ENCODE measurements around the gene PFKM. TPM values are rescaled to one million over a fixed set of nuclear protein-coding genes. Genes with fewer than 3 reads are reported as not detected.
"Not testable (repeated sequence)": the region's sequence is repeated elsewhere in the genome, so short reads cannot be mapped to it uniquely, and the experiment has no call there.

The PFKM gene
- total RNA-seq, 1 donor from 2014 or later, result 60.9 TPM

GRCh38 chr12:48142818-48143674 lies 23.9 kb downstream of the PFKM start:
- peaks cover 3% of the 10 kb centered on the region for H3K4me1 Mint-ChIP-seq (ENCODE audit: low read depth)

GRCh38 chr12:48143898-48144297 lies 24.7 kb downstream of the PFKM start:
- H3K9me3 Mint-ChIP-seq (ENCODE audit: low read depth), result no peaks in the 10 kb centered on the region
- H3K36me3 Mint-ChIP-seq (ENCODE audit: low read depth), result peaks cover 40% of the 10 kb centered on the region
- no peak overlapping the region for H3K4me3 Mint-ChIP-seq (ENCODE audit: unreplicated experiment)
- no peak for TF ChIP-seq CTCF (IDR thresholded peaks at IDR 0.05)
- H3K27ac Mint-ChIP-seq (ENCODE audit: unreplicated experiment), result no peak overlapping the region
- no peaks in the 10 kb centered on the region for H3K27me3 Mint-ChIP-seq (ENCODE audit: low read depth)
- H3K4me1 Mint-ChIP-seq (ENCODE audit: low read depth), result peaks cover 5% of the 10 kb centered on the region
- no peak for DNase-seq (ENCODE audit: low spot score)

More at GRCh38 chr12:48142818-48143674, 23.9 kb downstream of the PFKM start:
- Mint-ChIP-seq H3K27me3 (ENCODE audit: low read depth) (no peaks in the 10 kb centered on the region), H3K4me3 (ENCODE audit: unreplicated experiment) (no peak overlapping the region), H3K9me3 (ENCODE audit: low read depth) (no peaks in the 10 kb centered on the region), H3K27ac (ENCODE audit: unreplicated experiment) (no peak overlapping the region), H3K36me3 (ENCODE audit: low read depth) (peaks cover 40% of the 10 kb centered on the region)
- TF ChIP-seq CTCF (IDR thresholded peaks at IDR 0.05), result no peak
- DNase-seq (ENCODE audit: low spot score), result no peak

GRCh38 chr12:48145981-48146380 lies 26.8 kb downstream of the PFKM start:
- Mint-ChIP-seq H3K4me1 (ENCODE audit: low read depth) (peaks cover 5% of the 10 kb centered on the region), H3K4me3 (ENCODE audit: unreplicated experiment) (no peak overlapping the region), H3K27me3 (ENCODE audit: low read depth) (no peaks in the 10 kb centered on the region), H3K9me3 (ENCODE audit: low read depth) (no peaks in the 10 kb centered on the region), H3K27ac (ENCODE audit: unreplicated experiment) (no peak overlapping the region), H3K36me3 (ENCODE audit: low read depth) (peaks cover 43% of the 10 kb centered on the region)
- DNase-seq (ENCODE audit: low spot score), result no peak
- TF ChIP-seq CTCF (IDR thresholded peaks at IDR 0.05), result no peak

GRCh38 chr12:48151103-48151771 lies 32.1 kb downstream of the PFKM start:
- DNase-seq (ENCODE audit: low spot score), result no peak
- Mint-ChIP-seq H3K4me3 (ENCODE audit: unreplicated experiment) (no peak overlapping the region), H3K4me1 (ENCODE audit: low read depth) (peaks cover 12% of the 10 kb centered on the region), H3K27ac (ENCODE audit: unreplicated experiment) (no peak overlapping the region), H3K9me3 (ENCODE audit: low read depth) (no peaks in the 10 kb centered on the region), H3K27me3 (ENCODE audit: low read depth) (no peaks in the 10 kb centered on the region), H3K36me3 (ENCODE audit: low read depth) (peaks cover 23% of the 10 kb centered on the region)
- no peak for TF ChIP-seq CTCF (IDR thresholded peaks at IDR 0.05)

- H3K9me3 Mint-ChIP-seq (ENCODE audit: low read depth); H3K36me3 Mint-ChIP-seq (ENCODE audit: low read depth); H3K27me3 Mint-ChIP-seq (ENCODE audit: low read depth); H3K27ac Mint-ChIP-seq (ENCODE audit: unreplicated experiment); DNase-seq (ENCODE audit: low spot score): not testable (repeated sequence)
- H3K4me3 Mint-ChIP-seq (ENCODE audit: unreplicated experiment), result peak overlapping the region; percentile 93
- peaks cover 22% of the 10 kb centered on the region for H3K4me1 Mint-ChIP-seq (ENCODE audit: low read depth)
These were observed 36.6 kb downstream of the PFKM start for GRCh38 chr12:48155786-48156185.
